ENCODE data around the gene MMP26. TPM values are rescaled to one million over a fixed set of nuclear protein-coding genes. Genes with fewer than 3 reads are reported as not detected.

Gene MMP26
- total and polyA plus RNA-seq, 8 donors, result not detected

DNA sequence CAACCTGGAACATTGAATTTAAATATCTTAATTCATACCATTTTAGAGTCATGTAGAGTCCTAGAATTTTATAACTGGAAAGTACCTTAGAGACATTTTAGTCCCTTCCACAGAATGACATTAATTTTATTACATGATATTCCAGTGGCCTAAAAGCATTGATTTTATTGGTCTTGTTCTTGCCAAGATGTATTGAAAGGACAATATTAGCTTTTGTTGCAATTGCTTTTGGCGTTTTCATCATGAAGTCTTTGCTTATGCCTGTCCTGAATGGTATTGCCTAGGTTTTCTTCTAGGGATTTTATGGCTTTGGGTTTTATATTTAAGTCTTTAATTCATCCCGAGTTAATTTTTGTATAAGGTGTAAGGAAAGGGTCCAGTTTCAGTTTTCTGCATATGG, 36.2 kb downstream of the MMP26 start:
- no peaks in the 10 kb centered on the region for H3K27me3 ChIP-seq
- H3K4me1 ChIP-seq, result no peaks in the 10 kb centered on the region
- H3K9me3 ChIP-seq, result no peaks in the 10 kb centered on the region
- intact Hi-C loops (cut with DNase I; ENCODE audit: low total_unique reads), result no loop called here
- no peaks in the 10 kb centered on the region for H3K36me3 ChIP-seq
- no peak for DNase-seq
- H3K4me3 ChIP-seq, result no peak overlapping the region
- TF ChIP-seq POLR2A (IDR thresholded peaks at IDR 0.05) (no peak), POLR2AphosphoS5 (IDR thresholded peaks at IDR 0.05) (no peak), EP300 (IDR thresholded peaks at IDR 0.05) (no peak)
- TF ChIP-seq, protein P1, sequence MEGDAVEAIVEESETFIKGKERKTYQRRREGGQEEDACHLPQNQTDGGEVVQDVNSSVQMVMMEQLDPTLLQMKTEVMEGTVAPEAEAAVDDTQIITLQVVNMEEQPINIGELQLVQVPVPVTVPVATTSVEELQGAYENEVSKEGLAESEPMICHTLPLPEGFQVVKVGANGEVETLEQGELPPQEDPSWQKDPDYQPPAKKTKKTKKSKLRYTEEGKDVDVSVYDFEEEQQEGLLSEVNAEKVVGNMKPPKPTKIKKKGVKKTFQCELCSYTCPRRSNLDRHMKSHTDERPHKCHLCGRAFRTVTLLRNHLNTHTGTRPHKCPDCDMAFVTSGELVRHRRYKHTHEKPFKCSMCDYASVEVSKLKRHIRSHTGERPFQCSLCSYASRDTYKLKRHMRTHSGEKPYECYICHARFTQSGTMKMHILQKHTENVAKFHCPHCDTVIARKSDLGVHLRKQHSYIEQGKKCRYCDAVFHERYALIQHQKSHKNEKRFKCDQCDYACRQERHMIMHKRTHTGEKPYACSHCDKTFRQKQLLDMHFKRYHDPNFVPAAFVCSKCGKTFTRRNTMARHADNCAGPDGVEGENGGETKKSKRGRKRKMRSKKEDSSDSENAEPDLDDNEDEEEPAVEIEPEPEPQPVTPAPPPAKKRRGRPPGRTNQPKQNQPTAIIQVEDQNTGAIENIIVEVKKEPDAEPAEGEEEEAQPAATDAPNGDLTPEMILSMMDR (IDR thresholded peaks at IDR 0.05), result no peak
- WGBS, 5 donors, result 81 to 90% (median 83%) methylated on average over 2 of the region's 2 CpGs
- H3K27ac ChIP-seq, result no peak overlapping the region

- no peaks in the 10 kb centered on the region for H3K27me3 ChIP-seq
- no peaks in the 10 kb centered on the region for H3K9me3 ChIP-seq
- H3K27ac ChIP-seq, result no peak overlapping the region
- H3K36me3 ChIP-seq, result no peaks in the 10 kb centered on the region
- TF ChIP-seq EP300 (IDR thresholded peaks at IDR 0.05) (no peak), POLR2AphosphoS5 (IDR thresholded peaks at IDR 0.05) (no peak), POLR2A (IDR thresholded peaks at IDR 0.05) (no peak)
- TF ChIP-seq, protein P1 (IDR thresholded peaks at IDR 0.05), result no peak
- no peak for DNase-seq
- 74 to 86% (median 80%) methylated on average over 6 of the region's 6 CpGs for WGBS, 5 donors
- H3K4me3 ChIP-seq, result no peak overlapping the region
- no peaks in the 10 kb centered on the region for H3K4me1 ChIP-seq
- intact Hi-C loops (cut with DNase I; ENCODE audit: low total_unique reads), result no loop called here
Observed at GRCh38 chr11:4748438-4748837, 43.9 kb downstream of the MMP26 start.

GRCh38 chr11:4751201-4751600, 46.6 kb downstream of the MMP26 start:
- Histone ChIP-seq H3K4me1 (no peaks in the 10 kb centered on the region), H3K9me3 (no peaks in the 10 kb centered on the region), H3K36me3 (no peaks in the 10 kb centered on the region), H3K4me3 (no peak overlapping the region), H3K27me3 (no peaks in the 10 kb centered on the region), H3K27ac (no peak overlapping the region)
- intact Hi-C loops (cut with DNase I; ENCODE audit: low total_unique reads), result no loop called here
- no peak for DNase-seq
- 78 to 91% (median 87%) methylated on average over 1 of the region's 1 CpG for WGBS, 5 donors
- TF ChIP-seq POLR2AphosphoS5 (IDR thresholded peaks at IDR 0.05), result no peak
- no peak for TF ChIP-seq POLR2A (IDR thresholded peaks at IDR 0.05)
- no peak for TF ChIP-seq EP300 (IDR thresholded peaks at IDR 0.05)
- TF ChIP-seq, protein P1 (IDR thresholded peaks at IDR 0.05), result no peak

Other genes starting within 250 kb of the MMP26 start
- not detected for gene OR52K1, start 222.1 kb upstream of the MMP26 start, total RNA-seq
- gene OR52K1, start 222.1 kb upstream of the MMP26 start, polyA plus RNA-seq, result not detected
- gene OR52M1, start 159.6 kb upstream of the MMP26 start, total RNA-seq, result not detected
- not detected for gene OR52M1, start 159.6 kb upstream of the MMP26 start, polyA plus RNA-seq
- gene OR52I2, start 123.0 kb upstream of the MMP26 start, total RNA-seq, result not detected
- not detected for gene OR52I2, start 123.0 kb upstream of the MMP26 start, polyA plus RNA-seq
- not detected for gene OR52I1, start 110.7 kb upstream of the MMP26 start, total RNA-seq
- gene OR52I1, start 110.7 kb upstream of the MMP26 start, polyA plus RNA-seq, result not detected
- gene TRIM68, start 96.6 kb upstream of the MMP26 start, total RNA-seq, result 10 to 100 TPM in 3 of 5 donors, 1 to 10 TPM in 1, not detected in 1; 4.5 to 32.0 (median 16.8) TPM
- 10 to 100 TPM in 1 of 3 donors, 1 to 10 TPM in 2; 6.5 to 12.1 (median 7.0) TPM for gene TRIM68, start 96.6 kb upstream of the MMP26 start, polyA plus RNA-seq
- gene OR51D1, start 67.3 kb upstream of the MMP26 start, total RNA-seq, result not detected
- not detected for gene OR51D1, start 67.3 kb upstream of the MMP26 start, polyA plus RNA-seq
- 1 to 10 TPM in 2 of 5 donors, not detected in 3; 1.5 to 2.5 TPM for gene OR51E1, start 60.8 kb upstream of the MMP26 start, total RNA-seq
- under 1 TPM in 2 of 3 donors, not detected in 1; 0.18 to 0.25 TPM for gene OR51E1, start 60.8 kb upstream of the MMP26 start, polyA plus RNA-seq
- 10 to 100 TPM in 1 of 5 donors, under 1 TPM in 1, not detected in 3; 0.37 to 26.1 TPM for gene OR51E2, start 6.9 kb upstream of the MMP26 start, total RNA-seq
- under 1 TPM in 1 of 3 donors, not detected in 2; 0.05 TPM for gene OR51E2, start 6.9 kb upstream of the MMP26 start, polyA plus RNA-seq
- gene OR51F1, start 65.2 kb downstream of the MMP26 start, total RNA-seq, result not detected
- not detected for gene OR51F1, start 65.2 kb downstream of the MMP26 start, polyA plus RNA-seq
- gene OR52R1, start 99.6 kb downstream of the MMP26 start, total RNA-seq, result not detected
- gene OR52R1, start 99.6 kb downstream of the MMP26 start, polyA plus RNA-seq, result not detected
- not detected for gene OR51F2, start 116.5 kb downstream of the MMP26 start, total RNA-seq
- not detected for gene OR51F2, start 116.5 kb downstream of the MMP26 start, polyA plus RNA-seq
- not detected for gene OR51S1, start 144.4 kb downstream of the MMP26 start, total RNA-seq
- gene OR51S1, start 144.4 kb downstream of the MMP26 start, polyA plus RNA-seq, result not detected
- not detected for gene OR51T1, start 177.1 kb downstream of the MMP26 start, total RNA-seq
- gene OR51T1, start 177.1 kb downstream of the MMP26 start, polyA plus RNA-seq, result not detected
- not detected for gene OR51A7, start 199.0 kb downstream of the MMP26 start, total RNA-seq
- not detected for gene OR51A7, start 199.0 kb downstream of the MMP26 start, polyA plus RNA-seq
- not detected for gene OR51G2, start 214.6 kb downstream of the MMP26 start, total RNA-seq
- not detected for gene OR51G2, start 214.6 kb downstream of the MMP26 start, polyA plus RNA-seq
- not detected for gene OR51G1, start 219.6 kb downstream of the MMP26 start, total RNA-seq
- gene OR51G1, start 219.6 kb downstream of the MMP26 start, polyA plus RNA-seq, result not detected
- not detected for gene OR51A4, start 242.8 kb downstream of the MMP26 start, total RNA-seq
- gene OR51A4, start 242.8 kb downstream of the MMP26 start, polyA plus RNA-seq, result not detected

All from stomach (tissue), 9 donors.